GM12878 (cell line): ENCODE measurements around the gene HHIPL1.
"Not testable (repeated sequence)": the region's sequence is repeated elsewhere in the genome, so short reads cannot be mapped to it uniquely, and the experiment has no call there.

Experiments
- CTCF ChIP-seq, 3 experiments: IDR thresholded peaks in 2 of 3; conservative IDR thresholded peaks in 1 of 3; 2 replicates each; pipeline ENCODE4 v1.5.1; 2011; ENCODE audit warnings: low read depth in 3 of 3, low read length in 3 of 3, mild to moderate bottlenecking in 3 of 3, control low read depth in 2 of 3, moderate library complexity in 2 of 3, inconsistent platforms in 1 of 3, mixed read lengths in 1 of 3; ENCODE audit not compliant: control insufficient read depth in 2 of 3, insufficient read depth in 1 of 3; ENCODE audit errors: extremely low read depth in 1 of 3
- ESRRA ChIP-seq: IDR thresholded peaks from 2 replicates; pipeline ENCODE4 v1.6.1; 2012; ENCODE audit warnings: mild to moderate bottlenecking, low read length, improper control_type of control experiment
- PKNOX1 ChIP-seq: fragments of 450-650 bp; IDR thresholded peaks from 2 replicates; pipeline ENCODE4 v1.6.1; 2016; ENCODE audit warnings: mild to moderate bottlenecking

GRCh38 chr14:99642771-99643170 lies 2.2 kb upstream of the HHIPL1 start:
- TF ChIP-seq PKNOX1; ESRRA; CTCF (IDR thresholded peaks at IDR 0.05 in 2 of 3, conservative IDR thresholded peaks at IDR 0.05 in 1 of 3; ENCODE audit: control insufficient read depth in 2 of 3, extremely low read depth in 1 of 3, insufficient read depth in 1 of 3, low read depth in 3 of 3, low read length in 3 of 3): not testable (repeated sequence)
